ENCODE results near the gene JAK1. TPM values are rescaled to one million over a fixed set of nuclear protein-coding genes. Genes with fewer than 3 reads are reported as not detected.

JAK1 gene
- total and polyA plus RNA-seq, 10 of the 15 experiments (the other 5 are each of a cell fraction or from before 2014, with no cell fraction given): 9.6 to 45.5 (median 35.7) TPM

DNA sequence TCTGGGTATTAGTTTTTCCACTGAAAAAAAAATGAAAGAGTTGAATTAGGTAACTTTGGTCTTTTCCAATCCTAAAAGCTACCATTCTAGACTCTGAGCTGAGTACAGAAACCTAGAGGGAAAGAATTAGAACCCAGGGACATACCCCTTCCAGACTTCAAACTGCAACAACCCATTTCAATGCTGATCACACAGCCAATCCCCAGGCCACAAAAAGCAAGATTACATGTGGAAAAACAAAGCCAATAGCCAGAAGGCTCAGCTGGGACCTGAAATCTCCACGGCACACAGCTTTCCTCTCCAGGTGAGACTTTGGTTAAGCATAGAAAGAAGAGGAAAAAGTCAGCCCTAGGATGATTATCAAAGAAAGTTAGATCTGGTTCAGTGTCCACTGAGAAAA lies 88.8 kb downstream of the JAK1 start:
- TF ChIP-seq RCOR1 (conservative IDR thresholded peaks at IDR 0.05; ENCODE audit: low read depth, low read length) (no peak), JUNB (IDR thresholded peaks at IDR 0.05) (no peak), ZNF24 (IDR thresholded peaks at IDR 0.05) (no peak)
- Histone ChIP-seq H3K4me2 (ENCODE audit: control insufficient read depth, insufficient read depth) (no peak overlapping the region), H3K4me1 (ENCODE audit: control insufficient read depth, insufficient read depth, low read length) (peaks cover 17% of the 10 kb centered on the region), H3K27me3 (replicated peaks in 1 of 2; ENCODE audit: control insufficient read depth in 2 of 2, insufficient read depth in 2 of 2, low read length in 1 of 2) (no peaks in the 10 kb centered on the region), H4K20me1 (ENCODE audit: control insufficient read depth, insufficient read depth) (no peaks in the 10 kb centered on the region; the same call in 1 of the 2 replicates), H3K4me3 (no peak overlapping the region), H3K79me2 (ENCODE audit: control insufficient read depth, insufficient read depth, low read length) (no peaks in the 10 kb centered on the region; the same call in none of the 2 replicates), H3K27ac (ENCODE audit: control insufficient read depth, insufficient read depth) (no peak overlapping the region), H3K9ac (ENCODE audit: control insufficient read depth, insufficient read depth, low read length) (no peak overlapping the region), H3K9me3 (replicated peaks; ENCODE audit: control insufficient read depth, insufficient read depth, low read length) (no peaks in the 10 kb centered on the region), H2AFZ (ENCODE audit: control insufficient read depth, low read depth, low read length) (no peak overlapping the region), H3K36me3 (ENCODE audit: control insufficient read depth in 2 of 2, insufficient read depth in 2 of 2, low read length in 1 of 2) (peaks cover 8 to 21% of the 10 kb centered on the region in 2 experiments)
- in situ Hi-C loops (cut with MboI) (no loop called here), intact Hi-C loops (cut with micrococcal nuclease; ENCODE audit: unreplicated experiment) (no loop called here)
- no TSS peak for BruUV-seq (replicated peaks)
- ChIA-PET CTCF (interaction anchor here (0.8 to 1.0 kb wide), 2 partner anchors 9 to 85 kb away, joined by 3 to 4 read pairs; no protein-coding TSS in a partner anchor), RAD21 (ENCODE audit: unreplicated experiment) (no interaction called here), SMC1A (ENCODE audit: uncharacterized antibody, unreplicated experiment) (interaction anchor here (0.7 to 1.4 kb wide), 6 partner anchors 14 to 198 kb away, joined by 3 to 6 read pairs (median 3); no protein-coding TSS in a partner anchor), POLR2A (no interaction called here)
- FAIRE-seq (no peak), ATAC-seq (no peak), DNase-seq (ENCODE audit: low read depth, low spot score) (no peak)
- 42% methylated on average over 1 of the region's 1 CpG for WGBS (ENCODE audit: insufficient coverage, insufficient replicate concordance, low lambda C conversion rate, missing lambda C conversion rate)

DNA sequence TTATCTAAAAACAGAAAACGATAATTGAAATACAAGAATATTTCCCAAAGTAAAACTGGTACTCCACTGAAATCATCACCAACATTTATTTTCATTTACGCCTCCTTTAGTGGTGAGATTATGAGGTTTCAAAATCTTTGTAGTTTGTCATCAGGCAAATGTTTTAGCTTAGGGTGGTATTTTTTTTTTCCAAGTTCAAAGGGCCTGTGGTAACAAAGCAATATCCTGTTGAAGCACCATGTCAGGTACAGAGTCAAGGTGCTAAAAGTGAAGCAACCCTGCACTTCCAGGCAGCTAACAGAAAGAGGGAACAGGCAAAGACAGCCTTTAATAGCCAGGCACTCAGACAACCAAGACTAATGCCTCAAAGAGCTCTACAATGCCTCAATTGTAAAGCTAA lies 89.2 kb downstream of the JAK1 start:
- DNase-seq (ENCODE audit: low read depth, low spot score) (no peak), FAIRE-seq (no peak), ATAC-seq (no peak)
- ChIA-PET RAD21 (ENCODE audit: unreplicated experiment) (no interaction called here), CTCF (interaction anchor here (1.0 kb wide), 1 partner anchor 85 kb away, joined by 3 read pairs; no protein-coding TSS in a partner anchor), SMC1A (ENCODE audit: uncharacterized antibody, unreplicated experiment) (interaction anchor here (0.7 to 1.4 kb wide), 6 partner anchors 13 to 198 kb away, joined by 3 to 6 read pairs (median 3); no protein-coding TSS in a partner anchor), POLR2A (no interaction called here)
- in situ Hi-C loops (cut with MboI): no loop called here
- Histone ChIP-seq H3K9me3 (replicated peaks; ENCODE audit: control insufficient read depth, insufficient read depth, low read length) (no peaks in the 10 kb centered on the region), H3K4me1 (ENCODE audit: control insufficient read depth, insufficient read depth, low read length) (peaks cover 13% of the 10 kb centered on the region), H3K79me2 (ENCODE audit: control insufficient read depth, insufficient read depth, low read length) (no peaks in the 10 kb centered on the region; the same call in none of the 2 replicates), H2AFZ (ENCODE audit: control insufficient read depth, low read depth, low read length) (no peak overlapping the region), H3K4me3 (no peak overlapping the region), H3K9ac (ENCODE audit: control insufficient read depth, insufficient read depth, low read length) (no peak overlapping the region), H3K36me3 (ENCODE audit: control insufficient read depth in 2 of 2, insufficient read depth in 2 of 2, low read length in 1 of 2) (peaks cover 8 to 21% of the 10 kb centered on the region in 2 experiments), H3K27me3 (replicated peaks in 1 of 2; ENCODE audit: control insufficient read depth in 2 of 2, insufficient read depth in 2 of 2, low read length in 1 of 2) (no peaks in the 10 kb centered on the region), H3K4me2 (ENCODE audit: control insufficient read depth, insufficient read depth) (no peak overlapping the region), H4K20me1 (ENCODE audit: control insufficient read depth, insufficient read depth) (no peaks in the 10 kb centered on the region; the same call in 1 of the 2 replicates), H3K27ac (ENCODE audit: control insufficient read depth, insufficient read depth) (no peak overlapping the region)
- BruUV-seq (replicated peaks): no TSS peak
- TF ChIP-seq RUNX3 (IDR thresholded peaks at IDR 0.05; ENCODE audit: low read length): peak; percentile 70
- TF ChIP-seq POLR2AphosphoS2 (IDR thresholded peaks at IDR 0.05; ENCODE audit: low read depth, low read length): no peak
- intact Hi-C loops (cut with micrococcal nuclease; ENCODE audit: unreplicated experiment): no loop called here
- WGBS (ENCODE audit: insufficient coverage, insufficient replicate concordance, low lambda C conversion rate, missing lambda C conversion rate): 94% methylated on average over 2 of the region's 2 CpGs
